GM12878 (cell line): Measurements from ENCODE around the gene SVIL. TPM values are rescaled to one million over a fixed set of nuclear protein-coding genes. Genes with fewer than 3 reads are reported as not detected.

ENCODE experiments used
- ATAC-seq: fragments of 200-7000 bp; cut with Tn5 transposase; 3 replicates; pipeline ENCODE4 v1.9.1; 2020; ENCODE audit warnings: mild to moderate bottlenecking, moderate library complexity
- BruUV-seq: library from RNA; stranded (reverse); fragments of 400-500 nt; replicated peaks from 2 replicates; lab custom pipeline; 2021; lab: Mats Ljungman, UMichigan
- CTCF ChIA-PET: fragments of 300-600 bp; sonication (Branson Sonifier 250); formaldehyde crosslinking; extraction: SDS; loops from one replicate; lab custom pipeline; 2021; ENCODE audit warnings: inconsistent platforms; lab: Yijun Ruan, JAX
- POLR2A ChIA-PET: fragments of 350-600 bp; formaldehyde crosslinking; extraction: SDS; loops from one replicate; lab custom pipeline; 2021; ENCODE audit warnings: inconsistent platforms; lab: Charles Lee
- RAD21 ChIA-PET: fragments of 300-600 bp; sonication (Branson Sonifier 250); formaldehyde crosslinking; loops from one replicate; lab custom pipeline; 2023; ENCODE audit warnings: antibody characterized with exemption; ENCODE audit not compliant: unreplicated experiment; lab: Charles Lee
- SMC1A ChIA-PET: fragments of 300-600 bp; sonication (Branson Sonifier 250); formaldehyde crosslinking; loops from one replicate; lab custom pipeline; 2023; ENCODE audit not compliant: unreplicated experiment, uncharacterized antibody; lab: Charles Lee
- DNase-seq: peaks from one replicate; pipeline ENCODE4 v3.0.0-alpha.2; 2011; ENCODE audit warnings: low read depth, low spot score
- FAIRE-seq: peaks from 3 replicates; lab custom pipeline; 2011; peaks lifted over from hg19 to GRCh38; lab: Jason Lieb, UNC
- H2AFZ ChIP-seq: 2 replicates; pipeline ENCODE4 v1.6.0; 2011; ENCODE audit warnings: low read depth, low read length, control low read depth; ENCODE audit not compliant: control insufficient read depth
- H3K27ac ChIP-seq: 2 replicates; pipeline ENCODE4 v1.5.1; 2011; ENCODE audit warnings: control low read depth; ENCODE audit not compliant: control insufficient read depth, insufficient read depth
- H3K27me3 ChIP-seq, 2 experiments: replicated peaks in 1 of 2; 2 replicates each; pipeline versions ENCODE4 v1.6.0 to v1.6.1; 2011; ENCODE audit warnings: low read length in 1 of 2; ENCODE audit not compliant: control insufficient read depth in 2 of 2, insufficient read depth in 2 of 2
- H3K36me3 ChIP-seq, 2 experiments: 2 replicates each; pipeline ENCODE4 v1.5.1; 2011; ENCODE audit warnings: low read length in 1 of 2; ENCODE audit not compliant: control insufficient read depth in 2 of 2, insufficient read depth in 2 of 2
- H3K4me1 ChIP-seq: 2 replicates; pipeline ENCODE4 v1.6.1; 2011; ENCODE audit warnings: mild to moderate bottlenecking, low read length, moderate library complexity, mixed read lengths; ENCODE audit not compliant: control insufficient read depth, insufficient read depth
- H3K4me2 ChIP-seq: 2 replicates; pipeline ENCODE4 v1.6.0; 2011; ENCODE audit warnings: control low read depth; ENCODE audit not compliant: control insufficient read depth, insufficient read depth
- H3K4me3 ChIP-seq: fragments of 200-600 bp; sonication (generic); 2 replicates; pipeline ENCODE4 v1.5.1; 2016
- H3K79me2 ChIP-seq: 2 replicates; pipeline ENCODE4 v1.6.0; 2011; ENCODE audit warnings: low read length; ENCODE audit not compliant: control insufficient read depth, insufficient read depth
- H3K9ac ChIP-seq: 2 replicates; pipeline ENCODE4 v1.8.0; 2011; ENCODE audit warnings: low read length, control low read depth, mixed read lengths; ENCODE audit not compliant: control insufficient read depth, insufficient read depth
- H3K9me3 ChIP-seq: replicated peaks from 3 replicates; pipeline ENCODE4 v1.5.1; 2011; ENCODE audit warnings: mild to moderate bottlenecking, low read length; ENCODE audit not compliant: control insufficient read depth, insufficient read depth
- H4K20me1 ChIP-seq: 2 replicates; pipeline ENCODE4 v1.6.0; 2011; ENCODE audit not compliant: control insufficient read depth, insufficient read depth
- TARDBP ChIP-seq: IDR thresholded peaks from 2 replicates; pipeline ENCODE4 v1.6.1; 2016; ENCODE audit warnings: borderline replicate concordance
- ZBED1 ChIP-seq: IDR thresholded peaks from 2 replicates; pipeline ENCODE4 v1.6.1; 2016; ENCODE audit warnings: borderline replicate concordance
- ZNF384 ChIP-seq: IDR thresholded peaks from 2 replicates; pipeline ENCODE4 v1.6.1; 2012; ENCODE audit warnings: low read depth, mild to moderate bottlenecking, low read length, improper control_type of control experiment, borderline replicate concordance
- WGBS: methylation state at CpG from one replicate; pipeline ENCODE4 v1.1.6; 2016; ENCODE audit warnings: low lambda C conversion rate; ENCODE audit not compliant: insufficient replicate concordance, insufficient coverage; ENCODE audit errors: missing lambda C conversion rate; 5-methylcytosine and 5-hydroxymethylcytosine counted together
- in situ Hi-C: fragments of 300-500 bp; cut with MboI; formaldehyde crosslinking; loops from 9 replicates; pipeline ENCODE4 v1.14.3; 2018; ENCODE audit warnings: mixed read lengths
- intact Hi-C: fragments of 100-400 bp; cut with micrococcal nuclease; formaldehyde crosslinking; loops from one replicate; pipeline ENCODE4 v1.14.2; 2022; ENCODE audit not compliant: unreplicated experiment
- polyA plus RNA-seq, 11 experiments: library from polyadenylated mRNA; depleted of rRNA in 4 of 11; unstranded in 6 of 11; stranded (reverse) in 5 of 11; fragments of >200 nt; fragmentation: Nextera tagmentation in 4 of 11; fragmentation: Illumina TruSeq in 1 of 11; extraction: Ambion mirVana in 4 of 11; extraction: Trizol in 1 of 11; gene quantifications; 1 replicate in 1 of 11; 2 replicates in 10 of 11; pipeline versions ENCODE4 v1.2.1 to v1.2.3, GENCODE V29; 2011 to 2016; ENCODE audit warnings: inconsistent platforms in 2 of 11, missing spikeins in 2 of 11, low read depth in 1 of 11
- total RNA-seq, 4 experiments: library from RNA; depleted of rRNA in 3 of 4; stranded (reverse); fragments of >200 nt in 3 of 4; fragmentation: Illumina TruSeq in 1 of 4; extraction: Trizol in 1 of 4; gene quantifications; 2 replicates each; pipeline versions ENCODE4 v1.2.1 to v1.2.3, GENCODE V29; 2013 to 2021
- TF ChIP-seq, protein P1 (sequence below): fragments of 450-650 bp; IDR thresholded peaks from 2 replicates; pipeline ENCODE4 v1.6.1; 2016; ENCODE audit warnings: mild to moderate bottlenecking
- TF ChIP-seq, protein P2 (sequence below): fragments of 450-650 bp; IDR thresholded peaks from 2 replicates; pipeline ENCODE4 v1.6.1; 2016; ENCODE audit warnings: mild to moderate bottlenecking, moderate library complexity, borderline replicate concordance

Gene SVIL
- total and polyA plus RNA-seq, 10 of the 15 experiments (the other 5 are each of a cell fraction or from before 2014, with no cell fraction given): 0.22 to 1.9 (median 0.87) TPM

DNA sequence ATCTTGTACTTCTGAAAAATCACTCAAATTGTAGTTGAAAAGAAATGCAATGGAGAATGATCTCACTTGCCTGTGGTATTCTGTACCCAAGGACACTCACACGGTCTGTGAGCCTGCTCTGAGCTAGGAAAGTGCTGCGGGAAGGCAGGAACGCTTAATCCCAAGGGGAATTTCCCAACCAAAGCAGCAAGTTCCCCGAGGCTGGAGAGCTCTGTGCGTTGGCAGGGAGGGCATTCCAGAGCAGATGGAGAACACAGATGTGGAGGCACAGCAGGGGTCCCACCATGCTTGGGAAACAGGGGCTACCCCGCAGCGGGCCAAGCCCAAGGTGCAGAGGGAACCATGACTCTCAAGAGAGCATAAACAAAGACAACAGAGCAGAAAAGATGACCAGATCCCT is 13.6 kb downstream of the SVIL start:
- H2AFZ ChIP-seq: no peak overlapping the region
- intact Hi-C loops: no loop called here
- H4K20me1 ChIP-seq: no peaks in the 10 kb centered on the region
- ATAC-seq: no peak
- TF ChIP-seq TARDBP: no peak
- TF ChIP-seq, protein P1, sequence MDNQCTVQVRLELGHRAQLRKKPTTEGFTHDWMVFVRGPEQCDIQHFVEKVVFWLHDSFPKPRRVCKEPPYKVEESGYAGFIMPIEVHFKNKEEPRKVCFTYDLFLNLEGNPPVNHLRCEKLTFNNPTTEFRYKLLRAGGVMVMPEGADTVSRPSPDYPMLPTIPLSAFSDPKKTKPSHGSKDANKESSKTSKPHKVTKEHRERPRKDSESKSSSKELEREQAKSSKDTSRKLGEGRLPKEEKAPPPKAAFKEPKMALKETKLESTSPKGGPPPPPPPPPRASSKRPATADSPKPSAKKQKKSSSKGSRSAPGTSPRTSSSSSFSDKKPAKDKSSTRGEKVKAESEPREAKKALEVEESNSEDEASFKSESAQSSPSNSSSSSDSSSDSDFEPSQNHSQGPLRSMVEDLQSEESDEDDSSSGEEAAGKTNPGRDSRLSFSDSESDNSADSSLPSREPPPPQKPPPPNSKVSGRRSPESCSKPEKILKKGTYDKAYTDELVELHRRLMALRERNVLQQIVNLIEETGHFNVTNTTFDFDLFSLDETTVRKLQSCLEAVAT: no peak
- TF ChIP-seq, protein P2, sequence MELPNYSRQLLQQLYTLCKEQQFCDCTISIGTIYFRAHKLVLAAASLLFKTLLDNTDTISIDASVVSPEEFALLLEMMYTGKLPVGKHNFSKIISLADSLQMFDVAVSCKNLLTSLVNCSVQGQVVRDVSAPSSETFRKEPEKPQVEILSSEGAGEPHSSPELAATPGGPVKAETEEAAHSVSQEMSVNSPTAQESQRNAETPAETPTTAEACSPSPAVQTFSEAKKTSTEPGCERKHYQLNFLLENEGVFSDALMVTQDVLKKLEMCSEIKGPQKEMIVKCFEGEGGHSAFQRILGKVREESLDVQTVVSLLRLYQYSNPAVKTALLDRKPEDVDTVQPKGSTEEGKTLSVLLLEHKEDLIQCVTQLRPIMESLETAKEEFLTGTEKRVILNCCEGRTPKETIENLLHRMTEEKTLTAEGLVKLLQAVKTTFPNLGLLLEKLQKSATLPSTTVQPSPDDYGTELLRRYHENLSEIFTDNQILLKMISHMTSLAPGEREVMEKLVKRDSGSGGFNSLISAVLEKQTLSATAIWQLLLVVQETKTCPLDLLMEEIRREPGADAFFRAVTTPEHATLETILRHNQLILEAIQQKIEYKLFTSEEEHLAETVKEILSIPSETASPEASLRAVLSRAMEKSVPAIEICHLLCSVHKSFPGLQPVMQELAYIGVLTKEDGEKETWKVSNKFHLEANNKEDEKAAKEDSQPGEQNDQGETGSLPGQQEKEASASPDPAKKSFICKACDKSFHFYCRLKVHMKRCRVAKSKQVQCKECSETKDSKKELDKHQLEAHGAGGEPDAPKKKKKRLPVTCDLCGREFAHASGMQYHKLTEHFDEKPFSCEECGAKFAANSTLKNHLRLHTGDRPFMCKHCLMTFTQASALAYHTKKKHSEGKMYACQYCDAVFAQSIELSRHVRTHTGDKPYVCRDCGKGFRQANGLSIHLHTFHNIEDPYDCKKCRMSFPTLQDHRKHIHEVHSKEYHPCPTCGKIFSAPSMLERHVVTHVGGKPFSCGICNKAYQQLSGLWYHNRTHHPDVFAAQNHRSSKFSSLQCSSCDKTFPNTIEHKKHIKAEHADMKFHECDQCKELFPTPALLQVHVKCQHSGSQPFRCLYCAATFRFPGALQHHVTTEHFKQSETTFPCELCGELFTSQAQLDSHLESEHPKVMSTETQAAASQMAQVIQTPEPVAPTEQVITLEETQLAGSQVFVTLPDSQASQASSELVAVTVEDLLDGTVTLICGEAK: no peak
- no peak for TF ChIP-seq ZNF384
- TF ChIP-seq ZBED1: no peak
- TF ChIP-seq, all 136 proteins: peak for 0
- ChIA-PET RAD21 (no interaction called here), CTCF (interaction anchor here (1.4 to 1.6 kb wide), 2 partner anchors 30 to 112 kb away, joined by 3 read pairs; no protein-coding TSS in a partner anchor), POLR2A (no interaction called here), SMC1A (interaction anchor here (0.7 to 2.1 kb wide), 3 partner anchors 23 to 37 kb away, joined by 3 to 5 read pairs (median 3); no protein-coding TSS in a partner anchor)
- no peak overlapping the region for H3K4me3 ChIP-seq
- no peak overlapping the region for H3K4me2 ChIP-seq
- no peaks in the 10 kb centered on the region for H3K4me1 ChIP-seq
- no peak overlapping the region for H3K27ac ChIP-seq
- no peak overlapping the region for H3K9ac ChIP-seq
- WGBS: 63% methylated on average over 7 of the region's 7 CpGs
- no peaks in the 10 kb centered on the region for H3K36me3 ChIP-seq
- H3K9me3 ChIP-seq: no peaks in the 10 kb centered on the region
- H3K79me2 ChIP-seq: no peaks in the 10 kb centered on the region
- no TSS peak for BruUV-seq
- FAIRE-seq: no peak
- H3K27me3 ChIP-seq: no peaks in the 10 kb centered on the region
- DNase-seq: no peak
- in situ Hi-C loops: no loop called here
